NT2/D1 (cell line): ENCODE measurements around the gene PADI4.

Experiments used
- SUZ12 ChIP-seq: IDR thresholded peaks from 2 replicates; pipeline ENCODE4 v1.6.1; 2011; ENCODE audit not compliant: insufficient read length, insufficient read depth; ENCODE audit errors: extremely low read depth
- YY1 ChIP-seq: IDR thresholded peaks from 2 replicates; pipeline ENCODE4 v1.6.1; 2011; ENCODE audit not compliant: insufficient read length, insufficient read depth

DNA sequence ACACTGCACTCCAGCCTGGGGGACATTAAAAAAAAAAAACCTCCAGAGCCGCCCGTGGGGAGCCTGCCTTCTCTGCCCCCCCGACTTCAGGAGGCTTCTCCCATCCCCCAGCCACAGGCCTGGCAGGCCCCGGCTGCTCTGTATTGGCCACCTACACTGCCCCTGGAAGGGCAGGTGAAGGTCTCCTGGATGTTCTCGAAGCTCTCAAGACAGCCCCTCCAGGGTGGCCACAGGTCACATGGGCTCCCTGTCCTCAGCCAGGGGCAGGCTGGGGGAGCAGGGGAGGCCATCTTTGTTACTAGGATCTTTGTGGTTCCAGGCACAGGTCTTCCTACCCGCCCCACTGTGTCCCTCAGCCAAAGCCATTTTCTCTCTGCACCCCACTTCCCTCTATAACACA lies 96.8 kb downstream of the PADI4 start:
- no peak for TF ChIP-seq YY1
- TF ChIP-seq SUZ12: no peak
